Mesenteric fat pad (tissue), 1 donor: ENCODE data around the gene HRH2. TPM values are rescaled to one million over a fixed set of nuclear protein-coding genes. Genes with fewer than 3 reads are reported as not detected.
"Not testable (repeated sequence)": the region's sequence is repeated elsewhere in the genome, so short reads cannot be mapped to it uniquely, and the experiment has no call there.

Experiments used
- DNase-seq: peaks from one replicate; pipeline ENCODE4 v3.0.0-alpha.2; 2020; ENCODE audit warnings: low spot score
- total RNA-seq: library from RNA; stranded (reverse); fragmentation: NEBNext Ultra II Directional; extraction: Animal tissue kit (Norgen Biotek cat#: 25700); gene quantifications from one replicate; pipeline ENCODE4 v1.2.1, GENCODE V29; 2021
- donor health status: DM: yes; HTN: yes; CAD: no.

HRH2 gene
- total RNA-seq, 1 donor from 2014 or later, result 12.5 TPM

- DNase-seq, result no peak
Observed at GRCh38 chr5:175642998-175643397, 14.9 kb upstream of the HRH2 start.

GRCh38 chr5:175646251-175646650, 11.6 kb upstream of the HRH2 start:
- no peak for DNase-seq

GRCh38 chr5:175649967-175650366, 7.9 kb upstream of the HRH2 start:
- peak; percentile 65 for DNase-seq

- DNase-seq, result not testable (repeated sequence)
Observed at GRCh38 chr5:175650430-175651205, 7.3 kb upstream of the HRH2 start.

- DNase-seq, result no peak
Observed at GRCh38 chr5:175652741-175653663, 4.9 kb upstream of the HRH2 start.

GRCh38 chr5:175653763-175654162, 4.1 kb upstream of the HRH2 start:
- no peak for DNase-seq

- no peak for DNase-seq
Observed at GRCh38 chr5:175654339-175654738, 3.5 kb upstream of the HRH2 start.

GRCh38 chr5:175654807-175655206, 3.1 kb upstream of the HRH2 start:
- DNase-seq, result peak; percentile 49

GRCh38 chr5:175655411-175655810, 2.5 kb upstream of the HRH2 start:
- peak; percentile 60 for DNase-seq

GRCh38 chr5:175656966-175657365, 905 bp upstream of the HRH2 start:
- peak; percentile 20 for DNase-seq

GRCh38 chr5:175658299-175659145, 651 bp downstream of the HRH2 start:
- peak; percentile 90 for DNase-seq

- no peak for DNase-seq
Observed at GRCh38 chr5:175659546-175660253, 1.8 kb downstream of the HRH2 start.

- no peak for DNase-seq
Observed at GRCh38 chr5:175663186-175664184, 5.6 kb downstream of the HRH2 start.

- no peak for DNase-seq
Observed at GRCh38 chr5:175664723-175665122, 6.9 kb downstream of the HRH2 start.

GRCh38 chr5:175666216-175666615, 8.3 kb downstream of the HRH2 start:
- no peak for DNase-seq

GRCh38 chr5:175668006-175668405, 10.1 kb downstream of the HRH2 start:
- no peak for DNase-seq

GRCh38 chr5:175670372-175670771, 12.5 kb downstream of the HRH2 start:
- DNase-seq, result no peak

- DNase-seq, result no peak
Observed at GRCh38 chr5:175671013-175671412, 13.1 kb downstream of the HRH2 start.

GRCh38 chr5:175672976-175673648, 15.2 kb downstream of the HRH2 start:
- no peak for DNase-seq
